Measurements from ENCODE around the gene KRTAP5-1. TPM values are rescaled to one million over a fixed set of nuclear protein-coding genes. Genes with fewer than 3 reads are reported as not detected.

Gene KRTAP5-1
- polyA plus RNA-seq, 1 experiment, result not detected

GRCh38 chr11:1562469-1563148 lies 22.5 kb downstream of the KRTAP5-1 start:
- CTCF ChIA-PET, result interaction anchor here (0.6 to 3.7 kb wide), 4 partner anchors 10 to 67 kb away, joined by 3 to 24 read pairs (median 3); no protein-coding TSS in a partner anchor
- TF ChIP-seq CTCF (IDR thresholded peaks at IDR 0.05; ENCODE audit: insufficient read depth, low read depth, low read length), result no peak
- no peak overlapping the region for H3K4me3 ChIP-seq (ENCODE audit: low read depth, low read length)

GRCh38 chr11:1561955-1562354 lies 23.1 kb downstream of the KRTAP5-1 start:
- DNase-seq (ENCODE audit: low read depth), result no peak
- Histone ChIP-seq H3K27me3 (ENCODE audit: control insufficient read depth, insufficient read depth, low read length) (no peaks in the 10 kb centered on the region), H3K4me3 (ENCODE audit: low read depth, low read length) (no peak overlapping the region), H3K36me3 (ENCODE audit: control insufficient read depth, insufficient read depth, low read length) (peaks cover 9% of the 10 kb centered on the region)
- ChIA-PET POLR2A (no interaction called here), CTCF (no interaction called here)
- TF ChIP-seq CTCF (IDR thresholded peaks at IDR 0.05; ENCODE audit: insufficient read depth, low read depth, low read length), result no peak

More at GRCh38 chr11:1562469-1563148, 22.5 kb downstream of the KRTAP5-1 start:
- H3K36me3 ChIP-seq (ENCODE audit: control insufficient read depth, insufficient read depth, low read length), result peaks cover 9% of the 10 kb centered on the region
- POLR2A ChIA-PET, result no interaction called here
- DNase-seq (ENCODE audit: low read depth), result no peak
- no peaks in the 10 kb centered on the region for H3K27me3 ChIP-seq (ENCODE audit: control insufficient read depth, insufficient read depth, low read length)

- no peak for DNase-seq (ENCODE audit: low read depth)
- no peak for TF ChIP-seq CTCF (IDR thresholded peaks at IDR 0.05; ENCODE audit: insufficient read depth, low read depth, low read length)
- ChIA-PET CTCF (interaction anchor here (6.5 kb wide), 1 partner anchor 14 kb away, joined by 62 read pairs; no protein-coding TSS in a partner anchor), POLR2A (no interaction called here)
- Histone ChIP-seq H3K27me3 (ENCODE audit: control insufficient read depth, insufficient read depth, low read length) (no peaks in the 10 kb centered on the region), H3K36me3 (ENCODE audit: control insufficient read depth, insufficient read depth, low read length) (peaks cover 9% of the 10 kb centered on the region), H3K4me3 (ENCODE audit: low read depth, low read length) (no peak overlapping the region)
Observed at GRCh38 chr11:1561266-1561665, 23.8 kb downstream of the KRTAP5-1 start.

GRCh38 chr11:1560649-1561251 lies 24.3 kb downstream of the KRTAP5-1 start:
- Histone ChIP-seq H3K27me3 (ENCODE audit: control insufficient read depth, insufficient read depth, low read length) (no peaks in the 10 kb centered on the region), H3K36me3 (ENCODE audit: control insufficient read depth, insufficient read depth, low read length) (peaks cover 9% of the 10 kb centered on the region), H3K4me3 (ENCODE audit: low read depth, low read length) (no peak overlapping the region)
- no peak for TF ChIP-seq CTCF (IDR thresholded peaks at IDR 0.05; ENCODE audit: insufficient read depth, low read depth, low read length)
- ChIA-PET CTCF (interaction anchor here (1.3 to 6.5 kb wide), 3 partner anchors 14 to 34 kb away, joined by 4 to 62 read pairs (median 29); no protein-coding TSS in a partner anchor), POLR2A (no interaction called here)
- DNase-seq (ENCODE audit: low read depth), result no peak

DNA sequence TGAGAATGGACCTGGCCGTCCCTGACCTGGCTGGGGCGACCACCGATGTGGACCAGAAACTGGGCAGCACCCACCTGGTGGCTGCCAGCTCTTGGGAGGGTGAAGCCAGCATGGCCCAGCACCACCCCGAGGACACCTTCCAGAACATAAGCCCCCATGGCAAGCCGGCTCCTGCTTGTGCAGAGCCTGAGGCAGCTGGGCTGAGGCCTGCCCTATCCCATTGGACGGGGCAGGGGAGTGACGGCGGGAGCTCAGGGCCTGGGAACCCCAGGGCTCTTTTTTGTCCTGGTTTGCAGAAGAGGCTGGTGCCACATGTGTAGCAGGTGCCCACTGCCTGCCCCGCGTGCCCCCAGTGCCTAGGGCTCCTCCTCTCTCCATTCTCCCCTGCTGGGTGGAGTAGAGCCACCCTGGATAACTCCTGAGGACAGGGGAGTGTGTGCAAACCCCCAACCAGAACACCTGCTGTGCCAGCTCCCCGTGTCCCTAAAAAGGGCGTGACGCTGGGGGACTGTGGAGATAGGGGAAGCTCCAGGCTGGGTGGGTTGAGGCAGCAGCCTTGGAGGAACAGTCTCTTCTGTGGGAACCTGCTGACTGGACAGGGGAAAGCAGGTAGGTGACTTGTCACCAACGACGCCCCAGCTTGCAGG lies 25.0 kb downstream of the KRTAP5-1 start:
- CTCF ChIA-PET, result interaction anchor here (1.2 to 6.5 kb wide), 4 partner anchors 10 to 35 kb away, joined by 4 to 62 read pairs (median 16); no protein-coding TSS in a partner anchor
- Histone ChIP-seq H3K36me3 (ENCODE audit: control insufficient read depth, insufficient read depth, low read length) (peaks cover 8% of the 10 kb centered on the region), H3K27me3 (ENCODE audit: control insufficient read depth, insufficient read depth, low read length) (no peaks in the 10 kb centered on the region), H3K4me3 (ENCODE audit: low read depth, low read length) (no peak overlapping the region)
- POLR2A ChIA-PET, result no interaction called here
- no peak for DNase-seq (ENCODE audit: low read depth)
- no peak for TF ChIP-seq CTCF (IDR thresholded peaks at IDR 0.05; ENCODE audit: insufficient read depth, low read depth, low read length)
